ENCODE data around the gene TRMT10A.
"Not testable (repeated sequence)": the region's sequence is repeated elsewhere in the genome, so short reads cannot be mapped to it uniquely, and the experiment has no call there.

TRMT10A gene

GRCh38 chr4:99564921-99565320 is 1.1 kb upstream of the TRMT10A start:
- DNase-seq (ENCODE audit: low read depth) = no peak
- no peak for TF ChIP-seq CTCF (IDR thresholded peaks at IDR 0.05; ENCODE audit: insufficient read depth, low read depth, low read length, missing control alignments)
- no peak overlapping the region for H3K4me3 ChIP-seq (ENCODE audit: low read depth, low read length)

GRCh38 chr4:99552872-99553271 is 11.0 kb downstream of the TRMT10A start:
- no peak for TF ChIP-seq CTCF (IDR thresholded peaks at IDR 0.05; ENCODE audit: insufficient read depth, low read depth, low read length, missing control alignments)
- H3K4me3 ChIP-seq (ENCODE audit: low read depth, low read length) = no peak overlapping the region
- no peak for DNase-seq (ENCODE audit: low read depth)

- TF ChIP-seq CTCF (IDR thresholded peaks at IDR 0.05; ENCODE audit: insufficient read depth, low read depth, low read length, missing control alignments) = no peak
- DNase-seq (ENCODE audit: low read depth) = no peak
- no peak overlapping the region for H3K4me3 ChIP-seq (ENCODE audit: low read depth, low read length)
Observed at GRCh38 chr4:99540277-99540939, 23.4 kb downstream of the TRMT10A start.

GRCh38 chr4:99537674-99538073 is 26.2 kb downstream of the TRMT10A start:
- no peak overlapping the region for H3K4me3 ChIP-seq (ENCODE audit: low read depth, low read length)
- no peak for DNase-seq (ENCODE audit: low read depth)
- no peak for TF ChIP-seq CTCF (IDR thresholded peaks at IDR 0.05; ENCODE audit: insufficient read depth, low read depth, low read length, missing control alignments)

GRCh38 chr4:99536848-99537247 is 27.0 kb downstream of the TRMT10A start:
- no peak overlapping the region for H3K4me3 ChIP-seq (ENCODE audit: low read depth, low read length)
- TF ChIP-seq CTCF (IDR thresholded peaks at IDR 0.05; ENCODE audit: insufficient read depth, low read depth, low read length, missing control alignments) = no peak
- no peak for DNase-seq (ENCODE audit: low read depth)

- H3K4me3 ChIP-seq (ENCODE audit: low read depth, low read length) = no peak overlapping the region
- DNase-seq (ENCODE audit: low read depth) = no peak
- no peak for TF ChIP-seq CTCF (IDR thresholded peaks at IDR 0.05; ENCODE audit: insufficient read depth, low read depth, low read length, missing control alignments)
Observed at GRCh38 chr4:99536271-99536670, 27.6 kb downstream of the TRMT10A start.

- H3K4me3 ChIP-seq (ENCODE audit: low read depth, low read length); DNase-seq (ENCODE audit: low read depth): not testable (repeated sequence)
Observed at GRCh38 chr4:99534699-99535098, 29.1 kb downstream of the TRMT10A start.
